Dedifferentiated amniotic fluid mesenchymal stem cell (primary cell): ENCODE results near the gene CCDC69.
"Not testable (repeated sequence)": the region's sequence is repeated elsewhere in the genome, so short reads cannot be mapped to it uniquely, and the experiment has no call there.

Experiments
- DNase-seq: peaks from one replicate; pipeline ENCODE4 v3.0.0-alpha.2; 2016; ENCODE audit errors: extremely low spot score

CCDC69 gene

GRCh38 chr5:151223447-151224264, at the start of gene CCDC69:
Gene CCDC69 (minus strand): TSS chr5:151224092. CDS start chr5:151223970, 122 bp downstream.
- DNase-seq = peak; percentile 28

GRCh38 chr5:151271336-151271735, 47.4 kb upstream of the CCDC69 start:
- DNase-seq = no peak

DNA sequence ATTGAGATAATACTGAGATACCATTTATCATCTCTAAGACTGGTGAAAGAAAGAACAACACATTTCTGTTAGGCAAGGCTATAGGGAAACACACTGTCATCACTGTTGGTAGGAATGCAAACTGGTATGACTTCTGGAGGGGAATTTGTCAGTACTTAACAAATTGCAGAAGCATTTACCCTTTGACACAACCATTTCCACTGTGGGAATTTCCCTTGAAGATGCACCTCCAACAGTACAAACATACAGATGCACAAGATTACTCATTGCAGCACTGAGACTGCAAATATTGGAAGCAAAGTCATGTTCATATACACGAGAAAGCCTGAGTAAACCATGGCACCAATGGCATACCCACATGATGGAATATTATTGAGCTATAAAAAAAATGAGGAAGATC, 46.7 kb upstream of the CCDC69 start:
- peak; percentile 20 for DNase-seq

DNA sequence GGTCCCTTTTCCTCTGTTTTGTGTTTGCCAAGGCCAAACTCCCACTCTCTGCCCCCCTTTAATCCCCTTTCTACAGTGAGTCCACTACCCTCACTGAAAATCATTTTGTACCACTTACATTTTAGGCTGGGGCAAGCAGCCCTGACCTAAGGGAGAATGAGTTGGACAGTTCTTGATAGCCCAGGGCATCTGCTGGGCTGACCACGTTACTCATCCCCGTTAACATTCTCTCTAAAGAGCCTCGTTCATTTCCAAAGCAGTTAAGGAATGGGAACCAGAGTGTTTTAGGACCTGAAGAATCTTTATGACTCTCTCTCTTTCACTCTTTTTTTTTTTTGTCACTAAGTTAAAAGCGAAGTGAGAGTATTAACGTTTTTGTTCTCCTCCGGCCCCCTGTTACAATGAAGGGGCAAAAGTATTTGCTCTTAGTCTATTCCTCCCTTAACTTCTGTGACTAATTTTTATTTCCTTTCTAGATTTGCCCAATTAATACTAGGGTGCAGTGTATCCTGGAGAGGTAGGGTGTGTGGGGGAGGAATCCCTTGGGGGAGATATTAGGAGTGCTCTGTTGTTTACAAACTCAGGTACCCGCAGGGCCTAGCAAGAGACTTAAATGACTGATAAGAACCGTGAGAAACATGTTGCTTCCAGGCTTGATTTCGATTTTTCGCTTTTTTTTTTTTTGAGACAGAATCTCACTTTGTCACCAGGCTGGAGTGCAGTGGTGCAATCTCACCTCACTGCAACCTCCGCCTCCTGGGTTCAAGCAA, 43.8 kb upstream of the CCDC69 start:
- no peak for DNase-seq

DNA sequence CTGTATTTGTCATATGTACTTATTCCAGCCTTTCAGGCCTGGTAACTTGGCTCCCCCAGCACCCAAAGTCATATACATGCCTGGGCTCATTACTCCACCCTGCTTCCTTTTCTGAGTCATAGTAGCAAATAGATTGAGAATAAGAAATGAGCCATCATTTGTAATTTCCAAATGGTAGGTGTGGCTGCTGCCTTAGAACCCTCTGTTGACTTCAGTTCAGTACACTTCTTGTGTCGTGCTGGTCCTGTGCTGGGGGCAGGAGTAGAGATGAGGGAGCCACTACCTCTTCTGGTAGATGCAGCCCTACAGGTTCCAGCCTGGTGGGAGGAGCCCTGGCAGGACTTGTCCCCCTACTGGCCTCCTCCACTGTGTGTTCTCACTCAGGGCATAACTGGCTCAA, 40.2 kb upstream of the CCDC69 start:
- DNase-seq = no peak

- no peak for DNase-seq
These were observed 38.6 kb upstream of the CCDC69 start for GRCh38 chr5:151262532-151262931.

GRCh38 chr5:151259931-151260330, 36.0 kb upstream of the CCDC69 start:
- no peak for DNase-seq

DNA sequence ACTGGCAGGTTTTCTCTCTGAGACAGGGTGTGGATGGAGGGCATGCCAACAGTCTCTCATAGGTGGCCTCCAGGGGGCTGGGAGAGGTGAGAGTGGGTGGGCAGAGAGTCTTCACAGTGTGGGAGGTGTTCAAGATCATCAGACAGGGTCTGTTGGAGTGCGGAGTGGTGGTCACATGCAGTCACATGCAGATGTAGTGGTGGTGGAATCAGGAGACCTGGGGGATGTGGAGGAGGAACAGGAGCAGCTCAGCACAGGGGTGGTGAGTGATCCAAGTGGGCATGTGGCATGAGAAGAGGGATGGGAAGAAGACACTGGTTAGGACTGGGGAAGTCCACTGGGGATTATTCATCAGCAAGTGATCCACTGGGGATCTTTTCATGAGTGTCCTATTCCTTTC, 34.9 kb upstream of the CCDC69 start:
- no peak for DNase-seq

DNA sequence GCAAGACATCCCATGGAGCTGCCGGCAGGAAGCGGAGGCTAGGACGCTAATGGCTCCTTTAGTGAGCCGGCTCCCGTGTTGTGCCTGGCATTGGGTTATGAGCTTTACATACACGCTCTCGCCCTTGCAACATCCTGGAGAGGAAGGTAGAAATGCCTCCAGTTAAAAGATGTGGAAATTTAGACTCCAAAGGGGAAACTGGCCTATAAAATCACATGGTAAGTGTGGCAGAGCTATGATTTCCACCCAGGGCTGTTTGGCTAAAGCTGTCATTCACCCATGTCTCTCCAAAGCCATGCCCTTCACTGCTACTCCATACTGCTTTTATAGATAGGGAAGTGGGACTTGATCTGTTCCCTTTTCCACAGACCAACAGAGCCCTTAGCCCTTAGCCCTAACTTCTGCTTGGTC, 34.3 kb upstream of the CCDC69 start:
- no peak for DNase-seq

GRCh38 chr5:151257731-151258181, 33.9 kb upstream of the CCDC69 start:
- no peak for DNase-seq

- no peak for DNase-seq
These were observed 31.9 kb upstream of the CCDC69 start for GRCh38 chr5:151255621-151256286.

DNA sequence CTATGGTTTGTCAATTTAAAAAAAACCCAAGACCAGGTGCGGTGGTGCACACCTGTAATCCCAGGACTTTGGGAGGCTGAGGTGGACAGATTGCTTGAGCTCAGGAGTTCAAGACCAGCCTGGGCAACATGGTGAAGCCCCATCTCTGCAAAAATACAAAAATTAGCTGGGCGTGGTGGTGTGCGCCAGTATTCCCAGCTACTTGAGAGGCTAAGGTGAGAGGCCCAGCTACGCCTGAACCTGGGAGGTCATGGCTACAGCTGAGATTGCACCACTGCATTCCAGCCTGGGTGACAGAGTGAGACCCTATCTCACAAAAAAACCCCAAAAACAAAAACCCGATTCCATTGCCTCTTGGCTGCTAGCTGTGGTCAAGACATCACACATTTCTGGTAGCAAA, 31.1 kb upstream of the CCDC69 start:
- not testable (repeated sequence) for DNase-seq

GRCh38 chr5:151254556-151254955, 30.7 kb upstream of the CCDC69 start:
- no peak for DNase-seq

DNA sequence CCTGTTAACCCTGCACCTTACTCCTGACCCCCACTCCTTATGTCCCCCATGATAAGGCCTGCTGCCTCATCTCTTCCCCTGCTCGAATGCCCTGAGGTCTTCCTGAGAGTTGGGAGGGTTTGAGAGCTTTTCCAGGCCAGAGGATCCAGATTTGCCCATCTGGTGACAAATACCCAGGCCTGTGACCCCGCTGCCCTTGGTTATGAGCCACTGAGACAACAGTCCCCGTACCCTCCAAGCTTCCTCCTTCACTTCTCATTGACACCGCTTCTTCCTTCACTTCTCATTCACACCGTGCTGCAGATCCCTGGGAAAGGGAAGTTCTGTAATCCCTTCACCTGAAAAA, 29.7 kb upstream of the CCDC69 start:
- DNase-seq = no peak

DNA sequence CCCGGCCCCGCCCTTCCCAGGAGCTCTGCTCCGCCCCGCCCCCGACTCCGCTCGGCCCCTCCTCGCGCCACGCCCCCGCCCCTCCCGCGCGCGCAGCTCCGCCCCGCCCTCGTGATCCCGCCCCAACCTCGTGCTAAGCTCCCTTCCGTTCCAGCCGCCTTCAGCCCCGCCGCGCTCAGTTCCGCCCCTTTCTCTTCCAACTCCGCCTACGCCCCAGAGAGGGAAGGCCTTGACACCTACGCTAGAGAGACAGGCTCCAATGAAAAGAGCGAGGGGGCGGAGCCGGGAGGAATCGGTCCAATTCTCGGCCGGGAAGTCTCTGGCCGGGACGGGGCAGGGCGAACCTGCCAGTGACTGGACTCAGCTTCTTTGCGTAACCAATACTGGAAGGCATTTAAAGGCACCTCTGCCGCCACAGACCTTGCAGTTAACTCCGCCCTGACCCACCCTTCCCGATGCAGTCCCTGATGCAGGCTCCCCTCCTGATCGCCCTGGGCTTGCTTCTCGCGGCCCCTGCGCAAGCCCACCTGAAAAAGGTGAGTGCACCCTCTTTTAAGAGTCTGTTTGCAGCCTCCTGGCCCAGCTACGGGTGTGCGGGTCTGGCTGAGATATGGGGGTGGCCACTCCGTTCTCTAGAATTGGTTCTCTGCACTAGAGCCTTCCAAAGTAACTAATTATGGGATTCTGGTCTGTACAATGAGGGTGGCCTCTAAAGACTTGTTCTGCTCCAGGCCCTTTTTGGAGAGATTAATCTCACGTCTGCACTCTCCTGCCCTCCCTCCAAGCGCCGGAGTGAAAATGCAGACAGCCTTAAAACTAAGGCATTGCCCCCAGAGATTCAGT, 29.1 kb upstream of the CCDC69 start, which contains the start of gene GM2A:
Gene GM2A (plus strand): TSS at position 424 of the 843 bp plus-strand sequence. CDS start 32 bp downstream, at position 456.
- peak; percentile 99 for DNase-seq

DNA sequence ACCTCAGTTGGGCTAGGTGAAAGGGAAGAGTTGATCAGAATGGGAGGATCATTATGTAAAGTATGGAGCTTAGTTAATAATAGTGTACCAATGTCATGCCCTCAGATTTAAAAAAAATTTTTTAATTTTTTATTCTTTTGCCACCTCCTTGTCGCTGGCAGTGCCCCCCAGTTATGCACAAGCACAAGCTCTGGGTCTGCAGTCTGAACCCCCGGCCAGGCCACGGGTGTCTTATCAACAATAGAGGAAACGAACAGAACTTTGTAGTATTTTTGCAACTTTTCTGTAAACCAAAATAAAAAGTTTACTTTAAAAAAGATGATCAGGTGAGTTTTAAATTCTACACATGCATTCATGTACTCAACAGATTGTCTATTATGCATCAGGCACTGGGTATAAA, 27.7 kb upstream of the CCDC69 start:
- DNase-seq = no peak

- no peak for DNase-seq
These were observed 27.2 kb upstream of the CCDC69 start for GRCh38 chr5:151251001-151251551.

- DNase-seq = no peak
These were observed 26.6 kb upstream of the CCDC69 start for GRCh38 chr5:151250346-151251000.

DNA sequence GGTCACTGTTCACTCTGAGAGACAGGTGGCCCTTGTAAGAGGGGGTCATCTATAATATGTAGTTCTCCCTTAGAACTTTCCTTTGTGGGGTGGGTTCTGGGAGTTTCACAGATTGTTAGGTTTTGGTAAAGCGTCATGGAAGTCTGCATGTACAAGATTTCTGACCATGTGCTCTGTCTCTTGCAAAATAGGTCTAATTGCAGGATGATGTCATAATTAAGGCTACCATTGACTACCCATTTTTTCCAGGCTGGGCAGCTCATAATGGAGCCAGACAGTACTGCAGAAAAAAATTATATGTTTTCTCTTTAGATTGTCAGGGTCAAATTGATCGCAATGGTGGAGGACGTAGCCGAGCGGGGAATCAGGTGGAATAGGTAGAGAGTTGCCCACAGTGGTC, 25.4 kb upstream of the CCDC69 start:
- DNase-seq = no peak

DNA sequence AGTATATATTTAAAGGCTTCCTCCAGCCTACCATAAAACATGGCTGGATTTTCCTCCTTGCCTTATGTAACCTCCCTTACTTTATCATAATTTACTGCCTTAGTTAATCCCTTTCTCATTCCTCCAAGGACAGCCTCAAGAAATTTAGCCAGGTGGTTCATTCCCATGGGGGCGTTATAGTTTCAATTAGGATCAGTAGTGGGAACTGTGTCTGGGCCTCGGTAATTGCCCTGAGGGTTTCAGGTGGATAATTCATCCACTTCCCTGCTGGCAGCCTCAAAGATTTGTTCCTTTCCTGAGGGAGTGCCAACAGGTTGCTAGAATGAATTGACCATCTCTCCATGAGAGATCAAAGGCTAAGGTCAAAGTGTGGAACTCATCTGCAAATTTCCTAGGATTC, 24.8 kb upstream of the CCDC69 start:
- no peak for DNase-seq
